OCI-LY1 (cell line): ENCODE measurements around the gene ITPK1.

Experiments
- H2AFZ ChIP-seq: fragments of 200-600 bp; sonication (generic), shearing (Covaris generic); 2 replicates; pipeline ENCODE4 v1.6.0; 2014; ENCODE audit warnings: antibody characterized with exemption, mild to moderate bottlenecking, low read length
- H3F3A ChIP-seq: fragments of 200-600 bp; sonication (generic), shearing (Covaris generic); 2 replicates; pipeline ENCODE4 v1.6.0; 2014; ENCODE audit warnings: mild to moderate bottlenecking, antibody characterized with exemption, low read length, moderate library complexity; ENCODE audit not compliant: insufficient read depth
- H3K27ac ChIP-seq: fragments of 200-600 bp; sonication (generic); 2 replicates; pipeline ENCODE4 v1.5.1; 2014; ENCODE audit warnings: low read length, mixed run types, mild to moderate bottlenecking, low read depth; ENCODE audit not compliant: poor library complexity, severe bottlenecking
- H3K27me3 ChIP-seq: fragments of 200-600 bp; sonication (generic); 2 replicates; pipeline ENCODE4 v1.6.0; 2014; ENCODE audit warnings: antibody characterized with exemption, mild to moderate bottlenecking, low read length, moderate library complexity; ENCODE audit not compliant: insufficient read depth
- H3K36me3 ChIP-seq: fragments of 200-600 bp; sonication (generic); 2 replicates; pipeline ENCODE4 v1.6.1; 2014; ENCODE audit warnings: mild to moderate bottlenecking, antibody characterized with exemption, low read length, moderate library complexity, mixed read lengths; ENCODE audit not compliant: insufficient read depth
- H3K4me1 ChIP-seq: fragments of 200-600 bp; sonication (generic); 2 replicates; pipeline ENCODE4 v1.5.1; 2014; ENCODE audit warnings: mild to moderate bottlenecking, low read length, moderate library complexity; ENCODE audit not compliant: insufficient read depth, severe bottlenecking
- H3K4me2 ChIP-seq: fragments of 200-600 bp; sonication (generic), shearing (Covaris generic); 2 replicates; pipeline ENCODE4 v1.6.1; 2014; ENCODE audit warnings: low read length
- H3K4me3 ChIP-seq: fragments of 200-600 bp; sonication (generic); 2 replicates; pipeline ENCODE4 v1.5.1; 2014; ENCODE audit warnings: low read length, low read depth, mild to moderate bottlenecking, mixed read lengths; ENCODE audit not compliant: poor library complexity, severe bottlenecking
- H3K79me2 ChIP-seq: fragments of 200-600 bp; shearing (Covaris generic); 2 replicates; pipeline ENCODE4 v1.6.1; 2016; ENCODE audit warnings: mixed run types, low read length, mixed read lengths; ENCODE audit not compliant: insufficient read depth
- H3K9ac ChIP-seq: fragments of 200-600 bp; sonication (generic), shearing (Covaris generic); 2 replicates; pipeline ENCODE4 v1.6.1; 2014; ENCODE audit warnings: mild to moderate bottlenecking, low read length, mixed read lengths
- H3K9me2 ChIP-seq: fragments of 200-600 bp; sonication (generic), shearing (Covaris generic); 2 replicates; pipeline ENCODE4 v1.6.1; 2014; ENCODE audit warnings: low read depth, mild to moderate bottlenecking, low read length, mixed read lengths
- H3K9me3 ChIP-seq: fragments of 200-600 bp; shearing (Covaris generic); 2 replicates; pipeline ENCODE4 v1.6.1; 2014; ENCODE audit warnings: low read length, mixed read lengths
- H4K20me1 ChIP-seq: fragments of 200-600 bp; sonication (generic), shearing (Covaris generic); 2 replicates; pipeline ENCODE4 v1.6.0; 2016; ENCODE audit warnings: mild to moderate bottlenecking, low read length; ENCODE audit not compliant: insufficient read depth
- EZH2 ChIP-seq: fragments of 200-600 bp; sonication (generic), shearing (Covaris generic); IDR thresholded peaks from 2 replicates; pipeline ENCODE4 v1.8.0; 2017; ENCODE audit warnings: borderline replicate concordance, mixed run types, mild to moderate bottlenecking, antibody characterized with exemption, low read length, moderate library complexity, mixed read lengths
- TF ChIP-seq, protein P1 (sequence below): fragments of 200-600 bp; sonication (generic), shearing (Covaris generic); IDR thresholded peaks from 2 replicates; pipeline ENCODE4 v1.5.1; 2017; ENCODE audit warnings: mild to moderate bottlenecking, antibody characterized with exemption, low read length, moderate library complexity, mixed read lengths

The ITPK1 gene

DNA sequence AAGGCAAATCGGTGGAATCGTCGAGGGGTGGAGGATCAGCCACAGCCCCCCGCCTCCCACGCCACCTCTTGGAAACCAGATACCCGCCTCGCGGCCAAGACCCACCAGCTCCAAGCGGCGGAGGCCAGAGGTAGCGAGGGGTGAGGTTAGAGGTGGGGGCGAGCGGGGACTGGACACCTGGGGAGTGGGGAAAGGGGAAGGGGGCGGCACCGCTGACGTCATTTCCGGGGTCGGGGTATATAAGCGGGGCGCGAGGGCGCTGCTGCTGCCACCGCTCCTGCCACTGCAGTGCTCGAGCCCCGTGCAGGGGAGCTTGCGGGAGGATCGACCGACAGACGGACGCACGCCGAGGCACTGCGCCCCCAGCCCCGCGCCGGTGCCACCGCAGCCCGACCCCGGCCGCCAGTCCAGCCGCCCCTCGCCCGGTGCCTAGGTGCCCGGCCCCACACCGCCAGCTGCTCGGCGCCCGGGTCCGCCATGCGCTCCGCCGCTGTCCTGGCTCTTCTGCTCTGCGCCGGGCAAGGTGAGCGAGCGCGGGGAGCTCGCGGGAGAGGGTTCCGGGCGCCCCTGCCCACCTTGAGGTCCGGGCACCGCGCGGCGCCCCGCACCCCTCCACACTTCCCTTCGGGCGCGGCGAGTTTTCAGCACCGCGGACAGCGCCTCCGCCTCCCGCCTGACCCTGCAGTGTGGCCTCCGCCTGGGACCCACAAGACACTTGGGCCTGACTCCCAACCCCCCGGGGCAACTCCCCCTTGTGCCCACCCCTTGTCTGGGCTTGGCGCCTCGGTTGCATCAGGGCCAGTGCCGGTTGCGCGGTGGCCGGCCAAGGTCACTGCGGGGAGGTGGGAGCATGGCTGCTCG, 192.6 kb downstream of the ITPK1 start, which contains the start of gene CHGA:
TSS of gene CHGA (plus strand) at position 268 of the 861 bp plus-strand sequence. CDS start at position 478, 210 bp downstream.
- no peaks in the 10 kb centered on the region for H3K4me1 ChIP-seq
- TF ChIP-seq, protein P1, sequence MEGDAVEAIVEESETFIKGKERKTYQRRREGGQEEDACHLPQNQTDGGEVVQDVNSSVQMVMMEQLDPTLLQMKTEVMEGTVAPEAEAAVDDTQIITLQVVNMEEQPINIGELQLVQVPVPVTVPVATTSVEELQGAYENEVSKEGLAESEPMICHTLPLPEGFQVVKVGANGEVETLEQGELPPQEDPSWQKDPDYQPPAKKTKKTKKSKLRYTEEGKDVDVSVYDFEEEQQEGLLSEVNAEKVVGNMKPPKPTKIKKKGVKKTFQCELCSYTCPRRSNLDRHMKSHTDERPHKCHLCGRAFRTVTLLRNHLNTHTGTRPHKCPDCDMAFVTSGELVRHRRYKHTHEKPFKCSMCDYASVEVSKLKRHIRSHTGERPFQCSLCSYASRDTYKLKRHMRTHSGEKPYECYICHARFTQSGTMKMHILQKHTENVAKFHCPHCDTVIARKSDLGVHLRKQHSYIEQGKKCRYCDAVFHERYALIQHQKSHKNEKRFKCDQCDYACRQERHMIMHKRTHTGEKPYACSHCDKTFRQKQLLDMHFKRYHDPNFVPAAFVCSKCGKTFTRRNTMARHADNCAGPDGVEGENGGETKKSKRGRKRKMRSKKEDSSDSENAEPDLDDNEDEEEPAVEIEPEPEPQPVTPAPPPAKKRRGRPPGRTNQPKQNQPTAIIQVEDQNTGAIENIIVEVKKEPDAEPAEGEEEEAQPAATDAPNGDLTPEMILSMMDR = no peak
- TF ChIP-seq EZH2 = no peak
- H3K27me3 ChIP-seq = peaks cover 4% of the 10 kb centered on the region; the same call in 1 of the 2 replicates
- H3K27ac ChIP-seq = no peak within 1 kb of the TSS
- H3K9ac ChIP-seq = no peak within 1 kb of the TSS
- H2AFZ ChIP-seq = no peak within 1 kb of the TSS
- no peak within 1 kb of the TSS for H3K4me2 ChIP-seq
- H3K36me3 ChIP-seq = no peaks in the 10 kb centered on the region
- no peak within 1 kb of the TSS for H3K4me3 ChIP-seq
- H3K9me3 ChIP-seq = no peaks in the 10 kb centered on the region
- no peaks in the 10 kb centered on the region for H3K79me2 ChIP-seq
- no peaks in the 10 kb centered on the region for H3F3A ChIP-seq
- H4K20me1 ChIP-seq = no peaks in the 10 kb centered on the region
- H3K9me2 ChIP-seq = no peaks in the 10 kb centered on the region

DNA sequence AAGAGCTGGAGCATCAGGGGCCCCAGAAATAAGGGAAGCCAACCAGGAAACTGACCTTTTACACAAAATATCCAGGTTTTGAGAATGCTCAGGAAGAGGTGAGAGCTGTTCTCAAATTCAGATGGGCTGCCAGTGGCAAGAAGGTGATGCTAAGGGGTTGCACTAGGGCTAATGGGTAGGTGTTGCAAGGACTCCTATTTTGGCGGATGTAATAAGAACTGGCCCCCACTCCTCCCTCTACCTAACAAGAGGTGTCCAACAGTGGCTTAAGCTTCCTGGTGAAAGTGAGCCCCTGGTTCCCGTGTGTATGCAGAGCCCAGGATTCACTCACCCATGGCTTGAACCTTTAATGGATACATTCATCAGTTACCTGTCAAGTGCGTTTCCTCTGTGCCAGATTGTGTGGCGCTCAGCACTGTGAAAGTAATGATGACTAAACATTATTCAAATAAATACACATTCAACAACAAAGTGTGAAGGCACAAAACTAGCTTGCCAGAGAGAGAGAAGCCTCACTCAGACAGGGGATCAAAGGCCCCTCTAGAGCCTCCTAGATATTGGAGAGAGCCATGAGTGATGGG, 193.5 kb downstream of the ITPK1 start:
- Histone ChIP-seq H3K27me3 (no peaks in the 10 kb centered on the region), H3K27ac (no peak overlapping the region), H3K36me3 (no peaks in the 10 kb centered on the region), H3K79me2 (no peaks in the 10 kb centered on the region), H3K9ac (no peak overlapping the region), H3K9me2 (no peaks in the 10 kb centered on the region), H3K4me1 (no peaks in the 10 kb centered on the region), H2AFZ (no peak overlapping the region), H3K4me3 (no peak overlapping the region), H3K9me3 (no peaks in the 10 kb centered on the region), H3F3A (no peaks in the 10 kb centered on the region), H4K20me1 (no peaks in the 10 kb centered on the region), H3K4me2 (no peak overlapping the region)
- TF ChIP-seq EZH2 = no peak
- TF ChIP-seq, protein P1 = no peak

GRCh38 chr14:92920001-92920400, 195.7 kb downstream of the ITPK1 start:
- Histone ChIP-seq H3K4me2 (no peak overlapping the region), H3K36me3 (no peaks in the 10 kb centered on the region), H3K79me2 (no peaks in the 10 kb centered on the region), H3K4me3 (no peak overlapping the region), H3K9ac (no peak overlapping the region), H2AFZ (no peak overlapping the region), H3K27ac (no peak overlapping the region), H3F3A (no peaks in the 10 kb centered on the region), H3K4me1 (no peaks in the 10 kb centered on the region), H3K9me2 (no peaks in the 10 kb centered on the region), H3K27me3 (no peaks in the 10 kb centered on the region), H4K20me1 (no peaks in the 10 kb centered on the region), H3K9me3 (no peaks in the 10 kb centered on the region)
- TF ChIP-seq, protein P1 = no peak
- no peak for TF ChIP-seq EZH2
